ENCODE results near the gene PAXIP1.

The PAXIP1 gene

DNA sequence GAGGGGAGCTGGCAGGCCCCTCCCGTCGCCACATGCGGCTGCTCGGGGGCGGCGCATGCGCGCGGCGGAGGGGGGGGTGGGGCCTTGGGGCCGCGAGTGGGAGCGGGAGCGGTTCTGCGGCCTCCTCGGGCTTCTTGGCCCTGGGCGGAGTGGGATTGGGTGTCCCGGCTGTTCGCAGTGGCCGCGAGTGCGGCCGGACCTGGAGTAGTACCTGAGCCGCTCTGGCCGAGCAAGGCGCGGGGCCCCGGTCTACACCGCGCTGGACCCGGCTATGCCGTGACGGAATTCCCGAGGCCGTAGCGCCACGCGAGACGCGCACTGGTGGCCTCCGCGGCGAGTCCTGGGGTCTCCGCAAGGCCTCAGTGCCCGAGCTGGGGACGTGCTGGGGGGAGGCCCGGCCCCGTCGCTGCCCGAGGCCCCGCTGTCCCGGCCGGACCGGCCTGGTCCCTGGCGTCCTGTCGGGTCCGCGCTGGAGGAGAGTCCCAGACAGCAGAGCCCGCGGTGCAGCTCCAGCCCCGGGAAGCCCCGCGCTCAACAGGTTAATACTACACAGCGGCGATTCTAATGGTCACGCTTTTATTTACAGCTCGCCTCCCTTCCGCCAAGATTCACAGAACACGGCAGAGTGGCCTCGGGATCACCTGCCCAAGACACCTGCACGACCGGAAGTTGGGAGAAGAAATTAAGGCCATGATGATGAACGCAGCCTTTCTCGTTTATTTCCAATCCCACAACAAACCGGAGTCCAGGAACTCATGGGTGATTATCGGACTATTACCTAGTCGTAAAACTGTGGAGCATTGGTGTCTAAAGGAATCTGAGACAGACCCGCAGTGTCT lies 671 bp upstream of the PAXIP1 start:
- no peaks in the 10 kb centered on the region for H3K27me3 Mint-ChIP-seq (ENCODE audit: low read depth)
- H3K27ac Mint-ChIP-seq: peak overlapping the region; percentile 90
- DNase-seq (ENCODE audit: low spot score): peak; percentile 80
- H3K9me3 Mint-ChIP-seq: no peaks in the 10 kb centered on the region
- peaks cover 13% of the 10 kb centered on the region for H3K36me3 Mint-ChIP-seq (ENCODE audit: low read depth)
- H3K4me1 Mint-ChIP-seq (ENCODE audit: low read depth): peaks cover 11% of the 10 kb centered on the region
- peak overlapping the region; percentile 92 for H3K4me3 Mint-ChIP-seq

GRCh38 chr7:155002411-155003091 lies 373 bp downstream of the PAXIP1 start:
- Mint-ChIP-seq H3K4me1 (ENCODE audit: low read depth) (peaks cover 11% of the 10 kb centered on the region), H3K27me3 (ENCODE audit: low read depth) (no peaks in the 10 kb centered on the region), H3K9me3 (no peaks in the 10 kb centered on the region), H3K36me3 (ENCODE audit: low read depth) (peaks cover 11% of the 10 kb centered on the region), H3K27ac (no peak overlapping the region), H3K4me3 (no peak overlapping the region)
- DNase-seq (ENCODE audit: low spot score): no peak

GRCh38 chr7:155001756-155002410 lies 1.0 kb downstream of the PAXIP1 start:
- H3K36me3 Mint-ChIP-seq (ENCODE audit: low read depth): peaks cover 12% of the 10 kb centered on the region
- peaks cover 14% of the 10 kb centered on the region for H3K4me1 Mint-ChIP-seq (ENCODE audit: low read depth)
- no peaks in the 10 kb centered on the region for H3K9me3 Mint-ChIP-seq
- no peaks in the 10 kb centered on the region for H3K27me3 Mint-ChIP-seq (ENCODE audit: low read depth)
- peak overlapping the region; percentile 92 for H3K27ac Mint-ChIP-seq
- H3K4me3 Mint-ChIP-seq: no peak overlapping the region
- no peak for DNase-seq (ENCODE audit: low spot score)

- H3K36me3 Mint-ChIP-seq (ENCODE audit: low read depth): peaks cover 18% of the 10 kb centered on the region
- H3K4me3 Mint-ChIP-seq: no peak overlapping the region
- no peak overlapping the region for H3K27ac Mint-ChIP-seq
These were observed 2.1 kb downstream of the PAXIP1 start for GRCh38 chr7:155000795-155001194.

DNA sequence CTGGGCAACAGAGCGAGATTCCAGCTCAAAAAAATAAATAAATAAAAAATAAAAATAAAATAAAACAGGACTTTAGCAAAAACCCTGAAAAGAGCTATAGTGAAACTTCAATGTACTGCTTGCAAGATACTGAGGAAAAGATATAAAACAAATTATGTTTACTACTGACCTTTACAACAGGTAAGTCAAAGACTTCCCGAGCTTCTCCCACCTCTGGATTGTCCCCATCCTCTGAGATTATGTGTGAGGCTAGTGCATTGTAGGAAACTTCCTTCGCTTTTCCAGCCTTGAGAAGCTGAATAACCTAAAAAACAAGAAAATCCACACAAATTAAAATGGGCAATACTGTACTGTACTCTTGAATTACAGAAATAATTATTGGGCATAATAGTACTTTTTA lies 4.4 kb downstream of the PAXIP1 start:
- peaks cover 11% of the 10 kb centered on the region for H3K4me1 Mint-ChIP-seq (ENCODE audit: low read depth)
- no peaks in the 10 kb centered on the region for H3K9me3 Mint-ChIP-seq
- H3K27me3 Mint-ChIP-seq (ENCODE audit: low read depth): no peaks in the 10 kb centered on the region
- peaks cover 21% of the 10 kb centered on the region for H3K36me3 Mint-ChIP-seq (ENCODE audit: low read depth)
- no peak overlapping the region for H3K27ac Mint-ChIP-seq
- no peak overlapping the region for H3K4me3 Mint-ChIP-seq
- DNase-seq (ENCODE audit: low spot score): no peak

More at GRCh38 chr7:155000795-155001194, 2.1 kb downstream of the PAXIP1 start:
- no peaks in the 10 kb centered on the region for H3K9me3 Mint-ChIP-seq
- peaks cover 14% of the 10 kb centered on the region for H3K4me1 Mint-ChIP-seq (ENCODE audit: low read depth)
- no peak for DNase-seq (ENCODE audit: low spot score)
- no peaks in the 10 kb centered on the region for H3K27me3 Mint-ChIP-seq (ENCODE audit: low read depth)

DNA sequence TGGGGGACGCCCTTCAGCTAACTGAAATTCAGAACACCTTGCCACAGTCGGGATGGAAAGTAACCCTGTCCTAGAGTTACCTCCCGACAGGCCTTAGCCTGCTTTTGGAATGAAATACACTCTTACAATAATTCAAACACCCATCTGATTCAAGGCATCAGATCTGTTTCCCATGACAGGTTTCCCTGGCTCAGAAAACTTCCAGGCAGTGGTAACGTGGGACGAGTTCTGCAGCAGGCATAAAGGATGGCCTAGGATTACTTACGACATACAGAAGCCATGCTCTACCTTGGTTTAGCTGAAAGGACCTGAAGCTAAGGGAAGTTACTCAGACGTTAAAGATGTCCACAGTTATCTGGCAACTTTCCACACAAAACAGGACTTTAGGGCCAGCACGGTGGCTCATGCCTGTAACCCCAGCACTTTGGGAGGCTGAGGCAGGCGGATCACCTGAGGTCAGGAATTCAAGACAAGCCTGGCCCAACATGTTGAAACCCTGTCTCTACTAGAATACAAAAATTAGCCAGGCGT lies 5.0 kb downstream of the PAXIP1 start:
- Mint-ChIP-seq H3K4me3 (no peak overlapping the region), H3K4me1 (ENCODE audit: low read depth) (peaks cover 11% of the 10 kb centered on the region), H3K27me3 (ENCODE audit: low read depth) (no peaks in the 10 kb centered on the region), H3K9me3 (no peaks in the 10 kb centered on the region), H3K36me3 (ENCODE audit: low read depth) (peaks cover 27% of the 10 kb centered on the region), H3K27ac (no peak overlapping the region)
- no peak for DNase-seq (ENCODE audit: low spot score)

GRCh38 chr7:154996756-154997155 lies 6.2 kb downstream of the PAXIP1 start:
- peaks cover 36% of the 10 kb centered on the region for H3K36me3 Mint-ChIP-seq (ENCODE audit: low read depth)
- H3K4me1 Mint-ChIP-seq (ENCODE audit: low read depth): peaks cover 8% of the 10 kb centered on the region
- no peak overlapping the region for H3K4me3 Mint-ChIP-seq
- no peak for DNase-seq (ENCODE audit: low spot score)
- H3K9me3 Mint-ChIP-seq: no peaks in the 10 kb centered on the region
- no peaks in the 10 kb centered on the region for H3K27me3 Mint-ChIP-seq (ENCODE audit: low read depth)
- H3K27ac Mint-ChIP-seq: no peak overlapping the region

DNA sequence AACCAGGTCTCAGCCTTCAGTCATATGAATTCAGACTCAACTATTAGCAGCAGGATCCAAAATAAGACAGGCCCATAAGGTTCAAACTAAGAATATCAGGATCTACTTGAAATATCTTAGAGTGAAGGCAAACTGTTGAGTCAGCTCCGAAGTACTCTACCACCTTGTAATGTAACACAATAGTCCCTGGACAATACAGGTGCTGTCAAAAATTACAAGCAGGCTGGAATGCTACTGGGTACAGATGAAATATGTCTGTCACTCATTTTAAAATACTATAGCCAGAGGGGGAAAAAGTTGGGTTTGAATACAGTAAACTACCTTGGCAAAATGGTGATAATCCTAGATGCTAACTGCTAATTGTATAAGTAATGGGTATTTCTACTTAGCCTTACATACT lies 6.8 kb downstream of the PAXIP1 start:
- Mint-ChIP-seq H3K36me3 (ENCODE audit: low read depth) (peaks cover 40% of the 10 kb centered on the region), H3K9me3 (no peaks in the 10 kb centered on the region)

GRCh38 chr7:154994996-154995395 lies 7.9 kb downstream of the PAXIP1 start:
- Mint-ChIP-seq H3K36me3 (ENCODE audit: low read depth) (peaks cover 44% of the 10 kb centered on the region), H3K27ac (no peak overlapping the region), H3K9me3 (no peaks in the 10 kb centered on the region), H3K4me1 (ENCODE audit: low read depth) (peaks cover 7% of the 10 kb centered on the region), H3K27me3 (ENCODE audit: low read depth) (no peaks in the 10 kb centered on the region), H3K4me3 (no peak overlapping the region)
- DNase-seq (ENCODE audit: low spot score): no peak

More for the DNA sequence above, 6.8 kb downstream of the PAXIP1 start:
- Mint-ChIP-seq H3K27me3 (ENCODE audit: low read depth) (no peaks in the 10 kb centered on the region), H3K4me1 (ENCODE audit: low read depth) (peaks cover 7% of the 10 kb centered on the region), H3K27ac (no peak overlapping the region), H3K4me3 (no peak overlapping the region)
- DNase-seq (ENCODE audit: low spot score): no peak

GRCh38 chr7:154990964-154991540 lies 11.9 kb downstream of the PAXIP1 start:
- Mint-ChIP-seq H3K4me3 (no peak overlapping the region), H3K36me3 (ENCODE audit: low read depth) (peaks cover 53% of the 10 kb centered on the region), H3K27me3 (ENCODE audit: low read depth) (no peaks in the 10 kb centered on the region), H3K9me3 (no peaks in the 10 kb centered on the region), H3K27ac (no peak overlapping the region), H3K4me1 (ENCODE audit: low read depth) (peaks cover 6% of the 10 kb centered on the region)
- DNase-seq (ENCODE audit: low spot score): no peak

GRCh38 chr7:154987571-154987970 lies 15.4 kb downstream of the PAXIP1 start:
- Mint-ChIP-seq H3K4me1 (ENCODE audit: low read depth) (peaks cover 3% of the 10 kb centered on the region), H3K27ac (no peak overlapping the region), H3K9me3 (no peaks in the 10 kb centered on the region), H3K4me3 (no peak overlapping the region), H3K27me3 (ENCODE audit: low read depth) (no peaks in the 10 kb centered on the region), H3K36me3 (ENCODE audit: low read depth) (peaks cover 38% of the 10 kb centered on the region)
- DNase-seq (ENCODE audit: low spot score): no peak

DNA sequence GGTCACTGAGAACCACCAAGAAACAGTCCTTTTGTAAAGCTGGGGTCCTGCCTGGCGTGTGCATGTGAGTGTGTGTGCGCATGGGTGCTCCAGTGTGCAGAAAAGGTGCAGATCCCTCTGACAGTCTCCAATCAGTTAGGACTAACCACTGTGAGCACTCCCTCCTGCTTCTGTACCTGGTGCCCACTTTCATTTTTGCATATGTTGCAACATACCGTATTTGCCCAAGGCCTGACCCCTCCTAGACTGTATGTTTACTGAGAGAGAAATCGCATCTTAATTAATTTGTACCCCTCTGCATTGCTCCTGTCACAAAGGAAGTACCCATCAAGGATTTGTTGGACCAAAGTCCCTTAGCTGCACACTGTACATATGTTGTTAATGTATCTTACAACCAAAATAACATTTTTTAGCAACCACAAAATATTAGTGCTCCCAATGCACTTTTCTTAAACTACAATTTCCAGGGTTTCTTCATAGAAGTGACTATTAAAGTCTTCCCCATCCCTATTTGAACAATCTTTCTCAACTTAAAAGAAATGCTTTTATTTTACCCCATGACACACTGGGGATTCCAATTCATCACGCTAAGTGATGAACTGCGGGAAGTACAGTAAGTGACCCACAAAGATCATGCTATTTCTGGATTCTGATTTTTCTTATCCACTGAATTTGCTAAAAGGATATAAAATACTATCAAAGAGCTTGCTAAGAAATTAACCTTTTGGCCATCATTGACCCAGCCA lies 16.6 kb downstream of the PAXIP1 start:
- no peak overlapping the region for H3K4me3 Mint-ChIP-seq
- H3K9me3 Mint-ChIP-seq: no peaks in the 10 kb centered on the region
- DNase-seq (ENCODE audit: low spot score): no peak
- no peak overlapping the region for H3K27ac Mint-ChIP-seq
- no peaks in the 10 kb centered on the region for H3K27me3 Mint-ChIP-seq (ENCODE audit: low read depth)
- peaks cover 31% of the 10 kb centered on the region for H3K36me3 Mint-ChIP-seq (ENCODE audit: low read depth)
- peaks cover 2% of the 10 kb centered on the region for H3K4me1 Mint-ChIP-seq (ENCODE audit: low read depth)

GRCh38 chr7:154985230-154985629 lies 17.7 kb downstream of the PAXIP1 start:
- H3K27me3 Mint-ChIP-seq (ENCODE audit: low read depth): no peaks in the 10 kb centered on the region
- H3K4me1 Mint-ChIP-seq (ENCODE audit: low read depth): peaks cover 2% of the 10 kb centered on the region
- H3K27ac Mint-ChIP-seq: no peak overlapping the region
- peaks cover 29% of the 10 kb centered on the region for H3K36me3 Mint-ChIP-seq (ENCODE audit: low read depth)
- no peaks in the 10 kb centered on the region for H3K9me3 Mint-ChIP-seq
- DNase-seq (ENCODE audit: low spot score): no peak
- H3K4me3 Mint-ChIP-seq: no peak overlapping the region

Data from T-helper 2 cell treated with Interferon-gamma antibody and Interleukin-4, amounts not matched to agents 5 μg/mL and 100 μg/mL, for 36 hours (primary cell).